Measurements from ENCODE around the gene TIE1.
A peak's percentile ranks its signal among the peaks of the same experiment; 100 is the strongest.

Gene TIE1

GRCh38 chr1:43273708-43274107, 27.1 kb upstream of the TIE1 start:
- no peak for DNase-seq (ENCODE audit: low read depth in 4 of 4, low spot score in 1 of 4)

GRCh38 chr1:43274125-43274803, 26.5 kb upstream of the TIE1 start:
- peak; percentile 6 to 24 (median 14) for DNase-seq (ENCODE audit: low read depth in 4 of 4, low spot score in 1 of 4)

- DNase-seq (ENCODE audit: low read depth in 4 of 4, low spot score in 1 of 4), result no peak
Observed at GRCh38 chr1:43274804-43275180, 26.0 kb upstream of the TIE1 start.

GRCh38 chr1:43275826-43276620, 24.8 kb upstream of the TIE1 start:
- no peak for DNase-seq (ENCODE audit: low read depth in 4 of 4, low spot score in 1 of 4)

GRCh38 chr1:43276673-43277072, 24.1 kb upstream of the TIE1 start:
- DNase-seq (ENCODE audit: low read depth in 4 of 4, low spot score in 1 of 4), result no peak

- DNase-seq (ENCODE audit: low read depth in 4 of 4, low spot score in 1 of 4), result no peak
Observed at GRCh38 chr1:43277116-43277876, 23.5 kb upstream of the TIE1 start.

- DNase-seq (ENCODE audit: low read depth in 4 of 4, low spot score in 1 of 4), result no peak
Observed at GRCh38 chr1:43279161-43279560, 21.6 kb upstream of the TIE1 start.

- DNase-seq (ENCODE audit: low read depth in 4 of 4, low spot score in 1 of 4), result no peak
Observed at GRCh38 chr1:43279666-43280065, 21.1 kb upstream of the TIE1 start.

- DNase-seq (ENCODE audit: low read depth in 4 of 4, low spot score in 1 of 4), result no peak
Observed at GRCh38 chr1:43280692-43281091, 20.1 kb upstream of the TIE1 start.

- DNase-seq (ENCODE audit: low read depth in 4 of 4, low spot score in 1 of 4), result no peak
Observed at GRCh38 chr1:43282220-43283195, 18.3 kb upstream of the TIE1 start.

GRCh38 chr1:43284065-43284464, 16.7 kb upstream of the TIE1 start:
- no peak for DNase-seq (ENCODE audit: low read depth in 4 of 4, low spot score in 1 of 4)

- no peak for DNase-seq (ENCODE audit: low read depth in 4 of 4, low spot score in 1 of 4)
Observed at GRCh38 chr1:43284546-43285110, 16.2 kb upstream of the TIE1 start.

- DNase-seq (ENCODE audit: low read depth in 4 of 4, low spot score in 1 of 4), result no peak
Observed at GRCh38 chr1:43285269-43285990, 15.4 kb upstream of the TIE1 start, which contains the start of gene C1orf210. C1orf210 (minus strand) TSS chr1:43285581; CDS start chr1:43283270, 2,311 bp downstream.

GRCh38 chr1:43286115-43286514, 14.7 kb upstream of the TIE1 start:
- no peak for DNase-seq (ENCODE audit: low read depth in 4 of 4, low spot score in 1 of 4)

GRCh38 chr1:43286533-43286932, 14.2 kb upstream of the TIE1 start:
- no peak for DNase-seq (ENCODE audit: low read depth in 4 of 4, low spot score in 1 of 4)

- no peak for DNase-seq (ENCODE audit: low read depth in 4 of 4, low spot score in 1 of 4)
Observed at GRCh38 chr1:43288058-43288784, 12.6 kb upstream of the TIE1 start.

GRCh38 chr1:43288785-43289706, 11.7 kb upstream of the TIE1 start:
- no peak for DNase-seq (ENCODE audit: low read depth in 4 of 4, low spot score in 1 of 4)

GRCh38 chr1:43292216-43292615, 8.6 kb upstream of the TIE1 start:
- no peak for DNase-seq (ENCODE audit: low read depth in 4 of 4, low spot score in 1 of 4)

Data from stimulated activated CD4-positive, alpha-beta T cell treated with anti-CD3 and anti-CD28 coated beads, Interleukin-1b, Interleukin-23, amount 100 ng/mL, for 24 hours (primary cell).